ENCODE results near the gene GCH1.

DNA sequence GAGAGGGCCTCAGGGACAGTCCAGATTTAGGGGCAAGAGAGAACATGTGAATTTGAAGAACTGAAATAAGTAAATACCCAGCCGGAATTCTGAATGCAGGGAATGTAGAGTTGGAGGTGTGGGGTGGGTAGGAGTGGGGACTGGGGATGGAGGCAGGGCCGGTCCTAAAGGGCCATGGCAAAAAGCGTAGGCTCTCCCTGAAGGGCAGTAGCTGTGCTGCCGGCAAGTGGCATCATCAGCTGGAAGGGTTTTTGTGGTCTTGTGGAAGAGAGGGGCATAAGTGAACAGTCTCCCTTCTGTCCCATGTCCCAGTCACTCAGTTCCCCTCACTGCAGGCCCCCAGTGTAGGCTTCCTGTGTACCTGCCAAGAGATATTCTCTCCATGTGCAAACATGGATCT is 104.6 kb downstream of the GCH1 start:
- TF ChIP-seq CTCF (IDR thresholded peaks at IDR 0.05; ENCODE audit: low read depth, low read length) (no peak), EZH2phosphoT487 (IDR thresholded peaks at IDR 0.05; ENCODE audit: low read depth) (no peak)

All from OCI-LY3 (cell line).